HG03442 (cell line): ENCODE data around the gene ABHD14A.
"Not testable (repeated sequence)": the region's sequence is repeated elsewhere in the genome, so short reads cannot be mapped to it uniquely, and the experiment has no call there.

Experiments used
- ATAC-seq: cut with Tn5 transposase; IDR thresholded peaks from one replicate; pipeline ENCODE4 v1.9.1; 2021; ENCODE audit warnings: mild to moderate bottlenecking, moderate library complexity; ENCODE audit not compliant: unreplicated experiment

The ABHD14A gene

GRCh38 chr3:51970606-51971300, 4.1 kb upstream of the ABHD14A start:
- ATAC-seq, result no peak

DNA sequence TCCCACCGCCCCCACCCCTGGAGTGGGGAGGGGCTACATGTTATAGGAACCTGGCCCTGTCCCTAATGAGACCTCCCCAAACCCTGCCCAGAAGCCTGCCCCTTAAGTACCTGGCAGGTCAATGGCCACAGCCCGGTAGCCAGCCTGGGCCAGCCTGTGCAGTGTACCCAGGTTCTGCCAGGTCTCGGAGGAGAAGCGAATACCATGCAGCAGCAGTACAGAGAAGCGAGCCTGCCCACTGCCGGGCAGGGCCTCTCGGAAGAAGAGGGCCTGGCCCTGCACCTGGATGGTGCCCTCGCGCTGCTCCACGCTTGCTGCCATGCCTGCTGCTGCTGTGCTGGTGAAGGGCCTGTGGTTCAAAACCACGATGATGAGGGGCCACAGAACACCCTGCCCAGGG, 3.5 kb upstream of the ABHD14A start:
- no peak for ATAC-seq

DNA sequence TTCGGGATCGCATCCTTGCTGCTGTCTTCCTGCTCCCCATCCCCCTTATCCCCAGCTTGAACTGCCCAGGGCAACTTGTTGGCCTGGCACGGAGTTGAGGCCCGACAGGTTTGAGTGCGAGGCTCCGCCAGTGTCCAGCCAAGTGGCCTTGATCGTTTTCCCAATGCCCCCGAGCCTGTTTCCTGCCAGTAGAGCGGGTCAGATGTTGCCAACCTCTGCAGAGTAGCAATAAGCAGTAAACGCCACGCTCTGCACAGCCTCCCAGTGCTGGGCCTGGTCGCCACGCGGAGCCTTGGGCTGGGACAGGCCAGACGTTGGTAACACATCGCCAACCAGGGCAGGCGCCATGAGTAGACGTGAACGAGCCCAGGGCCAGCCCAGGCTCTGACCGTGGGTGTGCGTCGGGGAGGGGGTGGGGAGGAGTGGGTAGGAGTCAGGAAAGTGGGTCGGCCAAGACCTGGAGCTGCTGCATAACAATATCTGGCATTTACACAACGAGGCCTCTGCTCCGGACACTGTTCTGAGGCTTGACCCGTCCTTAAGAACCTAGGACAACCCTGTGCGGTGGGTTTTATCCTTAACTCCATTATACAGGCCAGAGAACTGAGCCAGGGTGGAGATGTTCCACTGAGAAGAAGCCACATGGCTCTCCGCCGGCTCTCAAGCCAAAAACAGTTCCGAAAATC, 444 bp upstream of the ABHD14A start:
- ATAC-seq, result peak; percentile 2

- no peak for ATAC-seq
Measured at GRCh38 chr3:51975852-51976549, 1.1 kb downstream of the ABHD14A start.

GRCh38 chr3:51977446-51978142, 2.7 kb downstream of the ABHD14A start:
- no peak for ATAC-seq

DNA sequence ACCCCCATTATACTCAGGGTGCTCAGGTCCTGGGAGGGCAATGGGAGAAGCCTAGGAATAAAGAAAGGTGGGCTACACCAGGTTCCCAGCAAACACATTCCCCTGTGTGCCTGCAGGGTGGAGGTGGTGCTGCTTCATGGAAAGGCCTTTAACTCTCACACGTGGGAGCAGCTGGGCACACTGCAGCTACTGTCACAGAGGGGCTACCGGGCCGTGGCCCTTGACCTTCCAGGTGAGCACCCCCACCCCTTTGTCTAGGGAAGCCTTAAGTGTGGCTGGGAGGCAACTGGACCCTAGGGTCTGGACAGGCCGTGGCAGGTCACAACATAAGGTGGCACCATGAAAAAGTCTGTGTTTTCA, 3.3 kb downstream of the ABHD14A start:
- no peak for ATAC-seq

DNA sequence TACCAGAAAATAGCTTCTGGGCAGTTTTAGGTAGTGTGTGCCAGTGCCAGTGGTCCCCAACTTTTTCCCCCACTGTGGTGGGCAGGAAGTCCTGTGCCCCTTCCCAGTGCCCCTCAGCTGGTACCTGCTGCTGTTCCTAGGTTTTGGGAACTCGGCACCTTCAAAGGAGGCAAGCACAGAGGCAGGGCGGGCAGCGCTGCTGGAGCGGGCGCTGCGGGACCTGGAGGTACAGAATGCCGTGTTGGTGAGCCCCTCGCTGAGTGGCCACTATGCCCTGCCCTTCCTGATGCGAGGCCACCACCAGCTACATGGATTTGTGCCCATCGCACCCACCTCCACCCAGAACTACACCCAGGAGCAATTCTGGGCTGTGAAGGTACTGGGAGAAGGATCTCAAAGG, 5.4 kb downstream of the ABHD14A start:
- ATAC-seq, result no peak

DNA sequence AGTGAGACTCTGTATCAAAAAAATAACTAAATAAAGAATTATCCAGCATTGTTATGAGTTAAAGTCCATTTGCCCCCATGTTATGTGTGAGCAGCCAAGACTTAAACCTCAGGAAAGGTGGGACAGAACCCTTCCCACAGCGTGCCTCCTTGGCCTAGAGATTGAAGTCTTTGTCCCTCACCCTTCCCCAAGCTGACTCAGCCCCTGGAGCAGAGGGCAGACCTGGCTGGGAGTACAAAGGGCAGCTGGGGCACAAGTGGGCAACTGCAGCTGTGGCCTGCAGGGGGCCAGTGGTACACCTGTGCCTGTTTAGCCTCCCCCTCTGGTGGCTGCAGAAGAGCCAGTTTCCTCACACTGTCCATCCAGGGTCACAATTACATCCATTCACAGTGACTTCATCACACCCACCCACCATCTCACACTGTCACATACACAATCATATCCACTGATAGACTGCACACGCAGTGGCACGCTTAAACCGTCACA, 7.5 kb downstream of the ABHD14A start:
- ATAC-seq, result peak; percentile 39

DNA sequence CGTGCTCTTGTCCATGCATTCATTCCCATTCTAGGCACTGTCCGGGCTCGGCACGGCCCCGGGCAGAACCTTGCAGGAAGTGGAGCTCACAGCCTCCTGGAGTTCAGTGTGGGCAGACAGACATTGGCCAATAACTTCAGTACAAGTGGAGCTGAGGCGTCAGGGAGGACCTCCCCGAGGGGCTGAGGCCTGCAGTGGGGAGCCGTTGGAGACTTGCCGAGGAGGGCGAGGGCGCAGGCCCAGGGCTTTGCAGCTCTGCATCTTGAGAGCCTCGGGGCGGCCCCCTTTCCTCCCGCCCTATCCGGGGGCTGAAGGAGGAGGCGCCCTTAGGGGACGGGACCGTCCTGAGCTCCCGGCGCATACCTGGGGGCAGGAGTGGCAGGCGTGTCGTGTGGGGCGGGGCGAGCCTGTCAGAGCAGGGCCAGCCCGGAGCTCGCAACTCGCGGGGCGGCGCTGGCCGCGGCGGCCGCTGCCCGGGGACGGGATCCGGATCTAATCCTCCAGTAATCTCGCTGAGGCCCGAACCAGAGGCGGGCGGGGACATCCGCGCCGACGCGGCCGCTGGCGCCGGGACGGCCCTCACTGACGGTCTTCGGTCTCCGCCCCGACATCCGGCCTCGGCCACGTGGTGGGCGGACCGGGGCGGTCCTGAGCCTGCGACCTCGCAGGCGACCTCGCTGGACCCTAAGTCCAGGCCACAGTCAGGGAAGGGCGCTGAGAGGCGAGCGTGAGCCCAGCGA, 8.1 kb downstream of the ABHD14A start, which contains the start of gene ACY1:
Gene ACY1 (plus strand): TSS at position 698 of the 740 bp plus-strand sequence. CDS start 530 bp downstream, outside the sequence.
- peak; percentile 71 for ATAC-seq

GRCh38 chr3:51983578-51984268, 8.9 kb downstream of the ABHD14A start:
- no peak for ATAC-seq

DNA sequence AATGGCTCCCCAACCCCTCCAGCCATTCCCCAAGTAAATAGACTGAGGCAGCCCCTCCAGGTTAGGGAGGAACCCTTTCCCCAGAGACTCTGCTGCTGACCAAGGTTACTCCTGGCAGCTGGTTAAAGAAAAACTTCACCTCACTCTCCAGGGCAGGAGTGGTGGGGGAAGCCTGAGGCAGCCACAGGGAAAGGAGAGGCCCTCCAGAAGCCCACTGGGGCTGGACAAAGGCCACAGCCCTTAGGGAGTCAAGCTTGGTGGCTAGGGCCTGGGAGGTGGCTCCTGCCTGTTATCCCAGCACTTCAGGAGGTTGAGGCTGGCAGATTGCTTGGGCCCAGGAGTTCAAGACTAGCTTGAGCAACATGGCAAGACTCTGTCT, 9.4 kb downstream of the ABHD14A start:
- ATAC-seq, result no peak

GRCh38 chr3:51985063-51985462, 10.2 kb downstream of the ABHD14A start:
- no peak for ATAC-seq

- ATAC-seq, result no peak
Measured at GRCh38 chr3:51986010-51986947, 11.4 kb downstream of the ABHD14A start.

GRCh38 chr3:51987568-51987967, 12.7 kb downstream of the ABHD14A start:
- ATAC-seq, result no peak

DNA sequence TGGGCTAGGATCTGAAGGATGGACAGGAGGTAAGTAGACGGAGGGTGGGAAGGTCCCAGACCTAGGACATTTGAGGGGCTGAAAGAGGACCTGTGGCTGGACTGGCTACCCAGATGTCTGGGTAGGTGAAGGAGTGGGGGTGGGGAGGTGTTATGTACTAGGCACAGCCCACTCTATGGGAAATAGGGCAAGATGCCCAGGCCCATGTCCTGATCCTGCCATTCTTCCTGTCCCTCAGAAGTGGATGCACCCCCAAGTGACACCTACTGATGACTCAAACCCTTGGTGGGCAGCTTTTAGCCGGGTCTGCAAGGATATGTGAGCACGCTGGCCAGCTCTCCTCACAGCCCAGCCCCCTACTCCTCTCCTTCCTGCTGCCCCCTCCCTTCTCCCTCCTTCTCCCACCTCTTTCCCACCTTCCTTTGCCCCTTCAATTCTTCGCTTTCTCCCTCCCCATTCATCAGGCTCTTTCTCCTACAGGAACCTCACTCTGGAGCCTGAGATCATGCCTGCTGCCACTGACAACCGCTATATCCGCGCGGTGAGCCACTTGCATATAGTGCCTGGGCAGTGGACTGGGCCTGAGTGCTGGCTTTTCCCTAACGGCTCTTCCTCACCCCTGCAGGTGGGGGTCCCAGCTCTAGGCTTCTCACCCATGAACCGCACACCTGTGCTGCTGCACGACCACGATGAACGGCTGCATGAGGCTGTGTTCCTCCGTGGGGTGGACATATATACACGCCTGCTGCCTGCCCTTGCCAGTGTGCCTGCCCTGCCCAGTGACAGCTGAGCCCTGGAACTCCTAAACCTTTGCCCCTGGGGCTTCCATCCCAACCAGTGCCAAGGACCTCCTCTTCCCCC, 13.7 kb downstream of the ABHD14A start:
- no peak for ATAC-seq

DNA sequence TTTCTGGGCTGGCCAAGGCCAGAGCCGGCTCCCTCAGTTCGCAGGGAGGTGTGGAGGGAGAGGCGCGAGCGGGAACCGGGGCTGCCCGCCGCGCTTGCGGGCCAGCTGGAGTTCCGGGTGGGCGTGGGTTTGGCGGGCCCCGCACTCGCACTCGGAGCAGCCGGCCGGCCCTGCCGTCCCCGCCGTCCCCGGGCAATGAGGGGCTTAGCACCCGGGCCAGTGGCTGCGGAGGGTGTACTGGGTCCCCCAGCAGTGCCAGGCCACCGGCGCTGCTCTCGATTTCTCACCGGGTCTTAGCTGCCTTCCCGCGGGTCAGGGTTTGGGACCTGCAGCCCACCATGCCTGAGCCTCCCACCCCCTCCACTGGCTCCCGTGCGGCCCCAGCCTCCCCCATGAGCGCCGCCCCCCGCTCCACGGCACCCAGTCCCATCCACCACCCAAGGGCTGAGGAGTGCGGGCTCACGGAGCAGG, 15.7 kb downstream of the ABHD14A start:
- not testable (repeated sequence) for ATAC-seq

DNA sequence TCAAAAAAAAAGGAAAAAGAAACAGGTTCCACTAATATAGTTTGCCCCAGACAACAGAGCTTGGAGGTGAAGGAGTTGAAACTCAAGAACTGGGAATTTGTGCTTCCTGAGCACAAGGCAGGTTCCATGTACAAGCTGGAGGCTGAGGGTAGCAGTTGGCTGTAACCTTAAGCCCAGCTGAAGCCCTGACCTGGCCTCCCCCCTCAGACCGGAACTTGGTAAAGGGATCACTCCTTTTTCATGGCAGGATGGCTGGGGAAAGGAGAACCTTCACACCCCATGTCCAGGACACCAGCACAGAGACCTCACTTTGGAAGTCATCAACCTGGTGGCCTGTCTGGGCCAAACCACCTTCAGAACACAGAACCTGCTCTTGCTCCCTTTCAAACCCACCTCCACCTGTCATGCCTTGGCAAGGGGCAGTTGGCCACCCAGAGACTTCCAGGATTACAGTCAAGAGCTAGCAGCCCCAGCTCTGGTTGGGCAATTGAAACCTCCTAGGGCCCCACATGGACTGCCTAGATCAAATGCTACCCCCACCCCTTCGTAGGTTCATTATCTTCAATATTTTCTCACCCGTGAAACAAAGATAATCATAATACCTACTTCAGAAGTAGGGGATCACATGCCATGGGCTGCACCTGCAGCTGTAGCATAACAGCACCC, 17.3 kb downstream of the ABHD14A start:
- ATAC-seq, result no peak
